Fibroblast of lung (primary cell): ENCODE results near the gene SPDYE16. TPM values are rescaled to one million over a fixed set of nuclear protein-coding genes. Genes with fewer than 3 reads are reported as not detected.
"Not testable (repeated sequence)": the region's sequence is repeated elsewhere in the genome, so short reads cannot be mapped to it uniquely, and the experiment has no call there.

ENCODE experiments used
- DNase-seq, 2 donors: peaks; one replicate each; pipeline versions ENCODE4 v3.0.0 to v3.0.0-alpha.2; 2010; ENCODE audit warnings: low read depth in 2 of 2
- H2AFZ ChIP-seq: 2 replicates; pipeline ENCODE4 v1.5.1; 2012; ENCODE audit warnings: low read length, control low read depth, inconsistent platforms
- H3K27ac ChIP-seq: 2 replicates; pipeline ENCODE4 v1.5.1; 2011; ENCODE audit warnings: low read length, control low read depth; ENCODE audit not compliant: insufficient read depth
- H3K27me3 ChIP-seq: 2 replicates; pipeline ENCODE4 v1.5.1; 2011; ENCODE audit warnings: mild to moderate bottlenecking, low read length; ENCODE audit not compliant: control insufficient read depth, insufficient read depth
- H3K36me3 ChIP-seq: 2 replicates; pipeline ENCODE4 v1.5.1; 2011; ENCODE audit warnings: low read length; ENCODE audit not compliant: control insufficient read depth, insufficient read depth
- H3K4me1 ChIP-seq: 2 replicates; pipeline ENCODE4 v1.5.1; 2011; ENCODE audit warnings: low read length; ENCODE audit not compliant: control insufficient read depth, insufficient read depth; ENCODE audit errors: extremely low read depth
- H3K4me2 ChIP-seq: 2 replicates; pipeline ENCODE4 v1.5.1; 2011; ENCODE audit warnings: low read length, control low read depth; ENCODE audit not compliant: insufficient read depth; ENCODE audit errors: extremely low read depth
- H3K4me3 ChIP-seq, 4 experiments: fragments of 200-600 bp in 1 of 4; sonication (generic) in 1 of 4; replicated peaks in 1 of 4; 2 replicates each; pipeline ENCODE4 v1.5.1; 2011 to 2016; ENCODE audit warnings: low read length in 4 of 4, low read depth in 3 of 4, mild to moderate bottlenecking in 3 of 4, control low read depth in 2 of 4, inconsistent platforms in 1 of 4, mixed read lengths in 1 of 4; ENCODE audit not compliant: insufficient read depth in 1 of 4; ENCODE audit errors: control extremely low read depth in 1 of 4
- H3K79me2 ChIP-seq: 2 replicates; pipeline ENCODE4 v1.5.1; 2012; ENCODE audit warnings: mild to moderate bottlenecking, low read length, inconsistent platforms; ENCODE audit not compliant: control insufficient read depth, insufficient read depth
- H3K9ac ChIP-seq: 2 replicates; pipeline ENCODE4 v1.5.1; 2011; ENCODE audit warnings: mild to moderate bottlenecking, low read length, control low read depth; ENCODE audit not compliant: insufficient read depth
- H3K9me3 ChIP-seq: 2 replicates; pipeline ENCODE4 v1.5.1; 2012; ENCODE audit warnings: low read depth, low read length; ENCODE audit not compliant: control insufficient read depth, insufficient read depth
- H4K20me1 ChIP-seq: 2 replicates; pipeline ENCODE4 v1.5.1; 2011; ENCODE audit warnings: low read length; ENCODE audit not compliant: control insufficient read depth, insufficient read depth; ENCODE audit errors: extremely low read depth
- polyA plus RNA-seq, 2 donors: library from polyadenylated mRNA; depleted of rRNA in 1 of 2; stranded (reverse) in 1 of 2; unstranded in 1 of 2; fragments of >200 nt; gene quantifications; 2 replicates each; pipeline ENCODE4 v1.2.1, GENCODE V29; 2011 to 2012; ENCODE audit warnings: missing spikeins in 1 of 2
- total RNA-seq: library from RNA; depleted of rRNA; stranded (reverse); fragments of >200 nt; gene quantifications from 2 replicates; pipeline ENCODE4 v1.2.1, GENCODE V29; 2014

The SPDYE16 gene
- total and polyA plus RNA-seq, 2 donors (not counting 1 experiment from before 2014, with no cell fraction given), result 0.17 TPM; not detected in 1

DNA sequence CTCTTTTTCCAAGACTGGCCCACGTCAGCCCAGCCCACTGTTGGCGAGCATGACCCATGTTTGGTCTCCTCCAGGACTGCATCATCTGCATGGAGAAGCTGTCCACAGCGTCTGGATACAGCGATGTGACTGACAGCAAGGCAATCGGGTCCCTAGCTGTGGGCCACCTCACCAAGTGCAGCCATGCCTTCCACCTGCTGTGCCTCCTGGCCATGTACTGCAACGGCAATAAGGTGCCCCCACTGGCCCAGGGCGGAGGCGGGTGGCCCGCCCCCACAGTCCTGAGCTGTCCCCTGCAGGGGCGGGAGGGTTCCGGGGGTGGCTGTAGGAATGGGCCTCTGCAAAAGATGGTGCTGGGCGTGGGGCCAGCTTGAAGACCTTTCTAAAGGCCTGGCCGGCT, 40.9 kb downstream of the SPDYE16 start:
- H3K27ac ChIP-seq, H3K27me3 ChIP-seq, H3K9ac ChIP-seq, H3K9me3 ChIP-seq, H3K4me3 ChIP-seq, H2AFZ ChIP-seq, H3K4me1 ChIP-seq, DNase-seq, H3K36me3 ChIP-seq, H3K4me2 ChIP-seq, H4K20me1 ChIP-seq, H3K79me2 ChIP-seq: not testable (repeated sequence)

GRCh38 chr7:76499924-76500241, 43.2 kb downstream of the SPDYE16 start:
- not testable (repeated sequence) for H3K4me2 ChIP-seq, H3K36me3 ChIP-seq, H3K79me2 ChIP-seq

DNA sequence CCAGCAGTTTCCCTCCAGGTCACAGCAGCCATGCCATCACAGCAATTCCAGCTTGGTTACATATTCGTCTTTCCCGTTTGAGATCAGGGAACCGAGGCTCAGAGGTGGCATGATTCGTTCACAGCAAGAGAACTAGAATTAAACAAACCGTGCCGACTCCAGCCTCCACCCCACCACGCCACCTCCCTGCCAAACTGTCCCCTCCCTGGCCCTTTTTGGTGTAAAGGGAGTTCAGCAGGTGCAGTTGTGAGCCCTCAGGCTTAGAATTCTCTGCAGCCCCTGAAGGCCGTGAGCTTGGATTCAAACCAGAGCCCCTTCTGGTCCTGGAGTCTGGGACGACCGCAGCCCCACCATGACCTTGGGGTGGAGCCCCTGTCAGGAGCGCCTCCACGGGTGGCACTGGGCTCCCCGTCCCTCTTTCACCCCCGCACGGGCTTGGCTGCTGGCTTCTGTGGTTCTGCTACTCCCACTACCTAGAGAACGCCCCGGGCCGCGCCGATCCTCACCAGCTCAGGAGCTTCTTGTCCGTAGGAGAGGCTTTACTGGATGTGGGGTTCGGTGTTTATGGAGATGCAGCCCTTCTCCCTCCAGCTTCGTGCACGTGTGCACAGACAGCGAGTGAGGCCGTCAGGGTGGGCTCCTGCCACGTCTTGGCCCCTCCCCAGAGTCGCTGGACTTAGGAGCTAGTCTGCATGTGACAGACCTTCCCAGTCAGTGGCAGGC, 43.7 kb downstream of the SPDYE16 start:
- H3K4me3 ChIP-seq, H3K4me2 ChIP-seq, H3K9ac ChIP-seq: not testable (repeated sequence)

More at GRCh38 chr7:76499924-76500241, 43.2 kb downstream of the SPDYE16 start:
- H3K9ac ChIP-seq, DNase-seq, H2AFZ ChIP-seq, H3K4me3 ChIP-seq, H3K27me3 ChIP-seq, H3K27ac ChIP-seq, H3K4me1 ChIP-seq, H3K9me3 ChIP-seq, H4K20me1 ChIP-seq: not testable (repeated sequence)

GRCh38 chr7:76498583-76499200, 44.4 kb downstream of the SPDYE16 start:
- not testable (repeated sequence) for H3K27me3 ChIP-seq, H3K4me2 ChIP-seq, H4K20me1 ChIP-seq, H3K27ac ChIP-seq, H3K9me3 ChIP-seq, H3K4me1 ChIP-seq, H3K36me3 ChIP-seq, DNase-seq, H3K79me2 ChIP-seq, H3K9ac ChIP-seq, H3K4me3 ChIP-seq, H2AFZ ChIP-seq

More for the DNA sequence above, 43.7 kb downstream of the SPDYE16 start:
- H3K27ac ChIP-seq, H3K4me1 ChIP-seq, H2AFZ ChIP-seq, H4K20me1 ChIP-seq, DNase-seq, H3K79me2 ChIP-seq, H3K9me3 ChIP-seq, H3K36me3 ChIP-seq, H3K27me3 ChIP-seq: not testable (repeated sequence)

- H3K4me1 ChIP-seq, H3K4me3 ChIP-seq, H4K20me1 ChIP-seq, H3K79me2 ChIP-seq, H3K9ac ChIP-seq, H3K9me3 ChIP-seq, H3K36me3 ChIP-seq, H3K27me3 ChIP-seq, H3K27ac ChIP-seq, DNase-seq, H3K4me2 ChIP-seq, H2AFZ ChIP-seq: not testable (repeated sequence)
These were observed 45.0 kb downstream of the SPDYE16 start for GRCh38 chr7:76497918-76498582.

GRCh38 chr7:76495717-76496116, 47.4 kb downstream of the SPDYE16 start:
- H3K4me3 ChIP-seq, H3K4me1 ChIP-seq, H2AFZ ChIP-seq, H3K27me3 ChIP-seq, H3K79me2 ChIP-seq, H3K27ac ChIP-seq, H3K9ac ChIP-seq, DNase-seq, H4K20me1 ChIP-seq, H3K9me3 ChIP-seq, H3K4me2 ChIP-seq, H3K36me3 ChIP-seq: not testable (repeated sequence)
